Astrocyte (in vitro differentiated cells and primary cell): ENCODE measurements around the gene ETFA. TPM values are rescaled to one million over a fixed set of nuclear protein-coding genes. Genes with fewer than 3 reads are reported as not detected.

Experiments used
- DNase-seq: peaks from one replicate; pipeline ENCODE4 v3.0.0-alpha.2; 2010; ENCODE audit warnings: low read depth
- FAIRE-seq: peaks from 2 replicates; lab custom pipeline; 2011; peaks lifted over from hg19 to GRCh38; lab: Jason Lieb, UNC
- H2AFZ ChIP-seq: 2 replicates; pipeline ENCODE4 v1.6.0; 2012; ENCODE audit warnings: low read depth, low read length, inconsistent platforms
- H3K27ac ChIP-seq: 2 replicates; pipeline ENCODE4 v1.5.1; 2011; ENCODE audit warnings: low read depth, low read length, inconsistent platforms
- H3K27me3 ChIP-seq: 2 replicates; pipeline ENCODE4 v1.6.0; 2011; ENCODE audit warnings: low read length, inconsistent platforms; ENCODE audit not compliant: insufficient read depth
- H3K36me3 ChIP-seq: 2 replicates; pipeline ENCODE4 v1.5.1; 2011; ENCODE audit warnings: low read length, inconsistent platforms; ENCODE audit not compliant: insufficient read depth
- H3K4me1 ChIP-seq: 2 replicates; pipeline ENCODE4 v1.5.1; 2011; ENCODE audit warnings: low read length, inconsistent platforms; ENCODE audit not compliant: insufficient read depth
- H3K4me2 ChIP-seq: 2 replicates; pipeline ENCODE4 v1.6.0; 2012; ENCODE audit warnings: low read length, inconsistent platforms
- H3K4me3 ChIP-seq: 2 replicates; pipeline ENCODE4 v1.5.1; 2011; ENCODE audit warnings: low read depth, mild to moderate bottlenecking, low read length, inconsistent platforms; ENCODE audit not compliant: insufficient read depth
- H3K79me2 ChIP-seq: 2 replicates; pipeline ENCODE4 v1.6.0; 2012; ENCODE audit warnings: mild to moderate bottlenecking, low read length, inconsistent platforms; ENCODE audit not compliant: insufficient read depth
- H3K9ac ChIP-seq: 2 replicates; pipeline ENCODE4 v1.6.0; 2012; ENCODE audit warnings: mild to moderate bottlenecking, low read length, inconsistent platforms
- H3K9me3 ChIP-seq: 2 replicates; pipeline ENCODE4 v1.5.1; 2012; ENCODE audit warnings: low read depth, mild to moderate bottlenecking, low read length, inconsistent platforms; ENCODE audit not compliant: insufficient read depth
- H4K20me1 ChIP-seq: 2 replicates; pipeline ENCODE4 v1.6.0; 2012; ENCODE audit warnings: low read length, inconsistent platforms; ENCODE audit not compliant: insufficient read depth
- H3K27ac Mint-ChIP-seq: one replicate; pipeline ENCODE4 v1.8.0; 2021; ENCODE audit warnings: mild to moderate bottlenecking, mixed read lengths; ENCODE audit not compliant: unreplicated experiment
- H3K27me3 Mint-ChIP-seq: one replicate; pipeline ENCODE4 v1.8.0; 2021; ENCODE audit warnings: low read depth, mixed read lengths; ENCODE audit not compliant: unreplicated experiment
- H3K36me3 Mint-ChIP-seq: one replicate; pipeline ENCODE4 v1.8.0; 2021; ENCODE audit warnings: low read depth, mixed read lengths; ENCODE audit not compliant: unreplicated experiment
- H3K4me1 Mint-ChIP-seq: one replicate; pipeline ENCODE4 v1.8.0; 2021; ENCODE audit warnings: low read depth, mixed read lengths; ENCODE audit not compliant: unreplicated experiment
- H3K4me3 Mint-ChIP-seq: one replicate; pipeline ENCODE4 v1.8.0; 2021; ENCODE audit warnings: mild to moderate bottlenecking, moderate library complexity, mixed read lengths; ENCODE audit not compliant: unreplicated experiment
- H3K9me3 Mint-ChIP-seq: one replicate; pipeline ENCODE4 v1.8.0; 2021; ENCODE audit warnings: mild to moderate bottlenecking, mixed read lengths; ENCODE audit not compliant: unreplicated experiment
- CTCF ChIP-seq: IDR thresholded peaks from 2 replicates; pipeline ENCODE4 v1.5.1; 2011; ENCODE audit warnings: low read depth, mild to moderate bottlenecking, inconsistent platforms, low read length, moderate library complexity; ENCODE audit not compliant: insufficient read depth
- EZH2 ChIP-seq: IDR thresholded peaks from 2 replicates; pipeline ENCODE4 v1.6.1; 2012; ENCODE audit warnings: mild to moderate bottlenecking, low read length, inconsistent platforms; ENCODE audit not compliant: insufficient read depth
- total RNA-seq: library from RNA; stranded (reverse); gene quantifications from 2 replicates; pipeline ENCODE4 v1.2.1, GENCODE V29; 2021

ETFA gene
- total RNA-seq, 1 donor from 2014 or later, result 126 TPM

DNA sequence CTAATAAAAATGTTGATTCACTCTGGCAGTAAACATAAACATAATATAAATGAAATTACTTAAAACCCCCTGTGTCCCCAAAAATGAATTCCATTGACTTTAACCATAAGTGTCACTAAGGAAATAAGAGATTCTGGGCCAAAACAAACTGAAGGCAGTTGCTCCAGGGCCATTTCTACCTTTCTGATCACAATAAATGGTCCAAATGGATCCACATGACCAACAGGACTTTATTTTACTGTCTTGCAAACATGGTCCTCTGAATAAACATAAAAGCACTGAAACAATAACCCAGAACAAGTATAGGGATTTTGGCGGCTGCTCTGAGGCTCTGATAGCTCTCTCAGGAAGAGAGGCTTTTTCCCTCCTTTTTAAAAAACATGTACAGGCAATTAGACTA is 77.3 kb downstream of the ETFA start:
- Histone ChIP-seq H2AFZ (no peak overlapping the region), H3K9ac (no peak overlapping the region), H3K27me3 (no peaks in the 10 kb centered on the region), H3K79me2 (no peaks in the 10 kb centered on the region), H3K9me3 (no peaks in the 10 kb centered on the region), H3K36me3 (peaks cover 6% of the 10 kb centered on the region), H3K27ac (no peak overlapping the region), H4K20me1 (peaks cover 16% of the 10 kb centered on the region), H3K4me3 (no peak overlapping the region), H3K4me1 (no peaks in the 10 kb centered on the region), H3K4me2 (no peak overlapping the region)
- Mint-ChIP-seq H3K27ac (no peak overlapping the region), H3K27me3 (no peaks in the 10 kb centered on the region), H3K36me3 (no peaks in the 10 kb centered on the region), H3K9me3 (no peaks in the 10 kb centered on the region), H3K4me3 (no peak overlapping the region), H3K4me1 (no peaks in the 10 kb centered on the region)
- DNase-seq (no peak), FAIRE-seq (no peak)
- TF ChIP-seq EZH2 (no peak), CTCF (no peak)

GRCh38 chr15:76229266-76229665 is 82.0 kb downstream of the ETFA start:
- H3K36me3 ChIP-seq, result peaks cover 6% of the 10 kb centered on the region
- H3K4me1 ChIP-seq, result no peaks in the 10 kb centered on the region
- H3K9ac ChIP-seq, result no peak overlapping the region
- no peaks in the 10 kb centered on the region for H3K79me2 ChIP-seq
- Mint-ChIP-seq H3K27me3 (no peaks in the 10 kb centered on the region), H3K4me3 (no peak overlapping the region), H3K4me1 (no peaks in the 10 kb centered on the region), H3K27ac (no peak overlapping the region), H3K9me3 (no peaks in the 10 kb centered on the region), H3K36me3 (peaks cover 5% of the 10 kb centered on the region)
- no peaks in the 10 kb centered on the region for H3K9me3 ChIP-seq
- H3K27me3 ChIP-seq, result no peaks in the 10 kb centered on the region
- no peak for TF ChIP-seq EZH2
- TF ChIP-seq CTCF, result no peak
- peaks cover 2% of the 10 kb centered on the region for H4K20me1 ChIP-seq
- no peak for FAIRE-seq
- no peak overlapping the region for H3K4me3 ChIP-seq
- H2AFZ ChIP-seq, result no peak overlapping the region
- H3K4me2 ChIP-seq, result no peak overlapping the region
- no peak overlapping the region for H3K27ac ChIP-seq
- DNase-seq, result no peak

GRCh38 chr15:76223521-76223920 is 87.7 kb downstream of the ETFA start:
- H3K36me3 Mint-ChIP-seq, result peaks cover 21% of the 10 kb centered on the region
- no peaks in the 10 kb centered on the region for H3K4me1 Mint-ChIP-seq
- no peak overlapping the region for H2AFZ ChIP-seq
- H3K4me1 ChIP-seq, result no peaks in the 10 kb centered on the region
- H3K36me3 ChIP-seq, result no peaks in the 10 kb centered on the region
- FAIRE-seq (no peak), DNase-seq (no peak)
- H3K4me3 ChIP-seq, result no peak overlapping the region
- no peaks in the 10 kb centered on the region for H3K27me3 ChIP-seq
- H3K27me3 Mint-ChIP-seq, result no peaks in the 10 kb centered on the region
- TF ChIP-seq CTCF, result no peak
- TF ChIP-seq EZH2, result no peak
- H3K9me3 ChIP-seq, result no peaks in the 10 kb centered on the region
- no peaks in the 10 kb centered on the region for H3K79me2 ChIP-seq
- H3K4me3 Mint-ChIP-seq, result no peak overlapping the region
- H3K27ac ChIP-seq, result no peak overlapping the region
- H3K4me2 ChIP-seq, result no peak overlapping the region
- H3K27ac Mint-ChIP-seq, result no peak overlapping the region
- no peaks in the 10 kb centered on the region for H3K9me3 Mint-ChIP-seq
- H4K20me1 ChIP-seq, result peaks cover 19% of the 10 kb centered on the region
- H3K9ac ChIP-seq, result no peak overlapping the region
